OCI-LY1 (cell line): Measurements from ENCODE around the gene KIAA0232.

ENCODE experiments used
- H2AFZ ChIP-seq: fragments of 200-600 bp; sonication (generic), shearing (Covaris generic); 2 replicates; pipeline ENCODE4 v1.6.0; 2014; ENCODE audit warnings: antibody characterized with exemption, mild to moderate bottlenecking, low read length
- H3F3A ChIP-seq: fragments of 200-600 bp; sonication (generic), shearing (Covaris generic); 2 replicates; pipeline ENCODE4 v1.6.0; 2014; ENCODE audit warnings: mild to moderate bottlenecking, antibody characterized with exemption, low read length, moderate library complexity; ENCODE audit not compliant: insufficient read depth
- H3K27ac ChIP-seq: fragments of 200-600 bp; sonication (generic); 2 replicates; pipeline ENCODE4 v1.5.1; 2014; ENCODE audit warnings: low read length, mixed run types, mild to moderate bottlenecking, low read depth; ENCODE audit not compliant: poor library complexity, severe bottlenecking
- H3K27me3 ChIP-seq: fragments of 200-600 bp; sonication (generic); 2 replicates; pipeline ENCODE4 v1.6.0; 2014; ENCODE audit warnings: antibody characterized with exemption, mild to moderate bottlenecking, low read length, moderate library complexity; ENCODE audit not compliant: insufficient read depth
- H3K36me3 ChIP-seq: fragments of 200-600 bp; sonication (generic); 2 replicates; pipeline ENCODE4 v1.6.1; 2014; ENCODE audit warnings: mild to moderate bottlenecking, antibody characterized with exemption, low read length, moderate library complexity, mixed read lengths; ENCODE audit not compliant: insufficient read depth
- H3K4me1 ChIP-seq: fragments of 200-600 bp; sonication (generic); 2 replicates; pipeline ENCODE4 v1.5.1; 2014; ENCODE audit warnings: mild to moderate bottlenecking, low read length, moderate library complexity; ENCODE audit not compliant: insufficient read depth, severe bottlenecking
- H3K4me2 ChIP-seq: fragments of 200-600 bp; sonication (generic), shearing (Covaris generic); 2 replicates; pipeline ENCODE4 v1.6.1; 2014; ENCODE audit warnings: low read length
- H3K4me3 ChIP-seq: fragments of 200-600 bp; sonication (generic); 2 replicates; pipeline ENCODE4 v1.5.1; 2014; ENCODE audit warnings: low read length, low read depth, mild to moderate bottlenecking, mixed read lengths; ENCODE audit not compliant: poor library complexity, severe bottlenecking
- H3K79me2 ChIP-seq: fragments of 200-600 bp; shearing (Covaris generic); 2 replicates; pipeline ENCODE4 v1.6.1; 2016; ENCODE audit warnings: mixed run types, low read length, mixed read lengths; ENCODE audit not compliant: insufficient read depth
- H3K9ac ChIP-seq: fragments of 200-600 bp; sonication (generic), shearing (Covaris generic); 2 replicates; pipeline ENCODE4 v1.6.1; 2014; ENCODE audit warnings: mild to moderate bottlenecking, low read length, mixed read lengths
- H3K9me2 ChIP-seq: fragments of 200-600 bp; sonication (generic), shearing (Covaris generic); 2 replicates; pipeline ENCODE4 v1.6.1; 2014; ENCODE audit warnings: low read depth, mild to moderate bottlenecking, low read length, mixed read lengths
- H3K9me3 ChIP-seq: fragments of 200-600 bp; shearing (Covaris generic); 2 replicates; pipeline ENCODE4 v1.6.1; 2014; ENCODE audit warnings: low read length, mixed read lengths
- H4K20me1 ChIP-seq: fragments of 200-600 bp; sonication (generic), shearing (Covaris generic); 2 replicates; pipeline ENCODE4 v1.6.0; 2016; ENCODE audit warnings: mild to moderate bottlenecking, low read length; ENCODE audit not compliant: insufficient read depth
- CTCF ChIP-seq: fragments of 200-600 bp; sonication (generic), shearing (Covaris generic); IDR thresholded peaks from 2 replicates; pipeline ENCODE4 v1.5.1; 2017; ENCODE audit warnings: mild to moderate bottlenecking, antibody characterized with exemption, low read length, moderate library complexity, mixed read lengths
- EZH2 ChIP-seq: fragments of 200-600 bp; sonication (generic), shearing (Covaris generic); IDR thresholded peaks from 2 replicates; pipeline ENCODE4 v1.8.0; 2017; ENCODE audit warnings: borderline replicate concordance, mixed run types, mild to moderate bottlenecking, antibody characterized with exemption, low read length, moderate library complexity, mixed read lengths

Gene KIAA0232

GRCh38 chr4:6878451-6879059, 96.0 kb downstream of the KIAA0232 start:
- Histone ChIP-seq H3K9ac (no peak overlapping the region), H3K27ac (no peak overlapping the region), H3K36me3 (peaks cover 13% of the 10 kb centered on the region)

GRCh38 chr4:6880691-6881090, 98.2 kb downstream of the KIAA0232 start:
- Histone ChIP-seq H3K27me3 (no peaks in the 10 kb centered on the region), H3K4me1 (no peaks in the 10 kb centered on the region), H3F3A (no peaks in the 10 kb centered on the region), H2AFZ (no peak overlapping the region), H3K4me3 (no peak overlapping the region), H3K4me2 (no peak overlapping the region), H3K9ac (no peak overlapping the region), H4K20me1 (no peaks in the 10 kb centered on the region), H3K9me2 (no peaks in the 10 kb centered on the region), H3K27ac (no peak overlapping the region), H3K36me3 (peaks cover 13% of the 10 kb centered on the region), H3K79me2 (no peaks in the 10 kb centered on the region), H3K9me3 (no peaks in the 10 kb centered on the region)
- TF ChIP-seq CTCF (no peak), EZH2 (no peak)

More at GRCh38 chr4:6878451-6879059, 96.0 kb downstream of the KIAA0232 start:
- Histone ChIP-seq H3K4me3 (no peak overlapping the region), H3K4me1 (no peaks in the 10 kb centered on the region), H3K79me2 (no peaks in the 10 kb centered on the region), H3K9me2 (no peaks in the 10 kb centered on the region), H3K4me2 (no peak overlapping the region), H2AFZ (no peak overlapping the region), H3K27me3 (no peaks in the 10 kb centered on the region), H3K9me3 (no peaks in the 10 kb centered on the region), H3F3A (no peaks in the 10 kb centered on the region), H4K20me1 (no peaks in the 10 kb centered on the region)
- TF ChIP-seq CTCF (no peak), EZH2 (no peak)

- H3K9me3 ChIP-seq, result no peaks in the 10 kb centered on the region
- no peak overlapping the region for H3K9ac ChIP-seq
- no peaks in the 10 kb centered on the region for H3K79me2 ChIP-seq
- H4K20me1 ChIP-seq, result no peaks in the 10 kb centered on the region
- no peak overlapping the region for H3K27ac ChIP-seq
- H3K4me1 ChIP-seq, result peaks cover 5% of the 10 kb centered on the region
- H3K36me3 ChIP-seq, result peaks cover 7% of the 10 kb centered on the region
- no peaks in the 10 kb centered on the region for H3K9me2 ChIP-seq
- no peaks in the 10 kb centered on the region for H3F3A ChIP-seq
- H3K4me3 ChIP-seq, result no peak overlapping the region
- H3K4me2 ChIP-seq, result no peak overlapping the region
- TF ChIP-seq CTCF (no peak), EZH2 (no peak)
- no peak overlapping the region for H2AFZ ChIP-seq
- no peaks in the 10 kb centered on the region for H3K27me3 ChIP-seq
Observed at GRCh38 chr4:6881908-6882307, 99.4 kb downstream of the KIAA0232 start.
